ENCODE data around the gene ATG7.
"Not testable (repeated sequence)": the region's sequence is repeated elsewhere in the genome, so short reads cannot be mapped to it uniquely, and the experiment has no call there.

The ATG7 gene

GRCh38 chr3:11470031-11470853, 198.0 kb downstream of the ATG7 start:
- DNase-seq = no peak

- no peak for DNase-seq
Observed at GRCh38 chr3:11475324-11475723, 203.1 kb downstream of the ATG7 start.

- DNase-seq = peak; percentile 34
Observed at GRCh38 chr3:11476735-11477144, 204.5 kb downstream of the ATG7 start.

- DNase-seq = no peak
Observed at GRCh38 chr3:11477407-11477911, 205.3 kb downstream of the ATG7 start.

- DNase-seq = no peak
Observed at GRCh38 chr3:11478167-11478566, 206.0 kb downstream of the ATG7 start.

- DNase-seq = no peak
Observed at GRCh38 chr3:11479221-11479620, 207.0 kb downstream of the ATG7 start.

GRCh38 chr3:11480663-11481298, 208.6 kb downstream of the ATG7 start:
- DNase-seq = peak; percentile 39

GRCh38 chr3:11481556-11481955, 209.4 kb downstream of the ATG7 start:
- peak; percentile 26 for DNase-seq

- peak; percentile 27 for DNase-seq
Observed at GRCh38 chr3:11482021-11482420, 209.8 kb downstream of the ATG7 start.

GRCh38 chr3:11488356-11488755, 216.2 kb downstream of the ATG7 start:
- DNase-seq = not testable (repeated sequence)

GRCh38 chr3:11494131-11494916, 222.1 kb downstream of the ATG7 start:
- no peak for DNase-seq

- no peak for DNase-seq
Observed at GRCh38 chr3:11495948-11496557, 223.9 kb downstream of the ATG7 start.

- DNase-seq = no peak
Observed at GRCh38 chr3:11498177-11498576, 226.0 kb downstream of the ATG7 start.

- peak; percentile 78 for DNase-seq
Observed at GRCh38 chr3:11498646-11499045, 226.4 kb downstream of the ATG7 start.

- DNase-seq = no peak
Observed at GRCh38 chr3:11499144-11499543, 226.9 kb downstream of the ATG7 start.

GRCh38 chr3:11502413-11502812, 230.2 kb downstream of the ATG7 start:
- not testable (repeated sequence) for DNase-seq

- DNase-seq = no peak
Observed at GRCh38 chr3:11507719-11508118, 235.5 kb downstream of the ATG7 start.

- DNase-seq = no peak
Observed at GRCh38 chr3:11508346-11509172, 236.4 kb downstream of the ATG7 start.

- DNase-seq = peak; percentile 69
Observed at GRCh38 chr3:11509173-11510000, 237.2 kb downstream of the ATG7 start.

- DNase-seq = no peak
Observed at GRCh38 chr3:11510001-11510340, 237.8 kb downstream of the ATG7 start.

- no peak for DNase-seq
Observed at GRCh38 chr3:11510356-11510755, 238.2 kb downstream of the ATG7 start.

Data from NCI-H2029 (cell line).